ENCODE data around the gene ERFL.
"Not testable (repeated sequence)": the region's sequence is repeated elsewhere in the genome, so short reads cannot be mapped to it uniquely, and the experiment has no call there.

ERFL gene

GRCh38 chr19:41877916-41878905, 50.0 kb downstream of the ERFL start:
- DNase-seq (ENCODE audit: low spot score), result no peak

DNA sequence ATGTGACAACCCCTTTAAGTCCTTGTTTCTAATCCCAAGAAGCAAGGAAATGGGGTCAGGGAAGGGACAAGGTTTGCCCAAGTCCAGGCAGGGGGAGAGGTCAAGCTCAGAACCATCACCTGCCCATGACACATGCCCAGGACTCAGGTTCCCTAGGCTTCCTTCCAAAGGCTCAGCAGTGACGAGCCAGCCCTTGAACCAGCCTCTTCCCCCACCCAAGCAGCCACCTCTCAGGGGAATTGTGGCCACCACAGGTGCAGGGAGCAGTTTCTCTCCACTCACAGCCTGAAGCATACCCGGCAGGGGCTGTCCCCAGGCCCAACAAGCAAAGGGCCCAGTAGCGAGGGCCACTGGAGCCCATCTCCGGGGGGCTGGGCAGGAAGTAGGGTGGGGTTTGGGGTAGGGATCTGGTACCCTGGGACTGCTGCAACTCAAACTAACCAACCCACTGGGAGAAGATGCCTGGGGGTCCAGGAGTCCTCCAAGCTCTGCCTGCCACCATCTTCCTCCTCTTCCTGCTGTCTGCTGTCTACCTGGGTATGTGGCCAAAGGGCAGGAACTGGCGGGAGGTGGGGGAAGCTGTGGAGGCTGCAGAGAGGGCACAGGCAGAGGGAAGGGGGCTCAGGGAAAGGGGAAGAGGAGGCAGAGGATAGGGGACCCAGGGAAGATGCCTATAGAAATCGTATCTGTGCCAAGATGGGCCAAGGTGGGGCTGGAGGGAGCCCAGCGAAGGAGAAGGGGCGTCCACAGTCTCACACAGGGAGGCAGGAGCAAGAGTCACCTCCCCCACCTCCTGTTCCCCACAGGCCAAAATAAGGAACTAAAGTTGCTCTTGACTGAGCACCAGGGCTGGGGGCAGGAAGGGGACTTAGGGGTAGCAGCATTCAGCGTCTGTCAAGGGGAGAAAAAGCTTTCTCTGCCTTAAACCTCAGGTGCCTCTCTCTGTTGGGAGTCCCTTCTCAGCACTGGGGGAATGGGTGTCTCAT, 51.1 kb downstream of the ERFL start, which contains the start of gene CD79A:
CD79A (plus strand) TSS at position 433 of the 986 bp plus-strand sequence; CDS start at position 459, 26 bp downstream.
- DNase-seq (ENCODE audit: low spot score), result no peak

DNA sequence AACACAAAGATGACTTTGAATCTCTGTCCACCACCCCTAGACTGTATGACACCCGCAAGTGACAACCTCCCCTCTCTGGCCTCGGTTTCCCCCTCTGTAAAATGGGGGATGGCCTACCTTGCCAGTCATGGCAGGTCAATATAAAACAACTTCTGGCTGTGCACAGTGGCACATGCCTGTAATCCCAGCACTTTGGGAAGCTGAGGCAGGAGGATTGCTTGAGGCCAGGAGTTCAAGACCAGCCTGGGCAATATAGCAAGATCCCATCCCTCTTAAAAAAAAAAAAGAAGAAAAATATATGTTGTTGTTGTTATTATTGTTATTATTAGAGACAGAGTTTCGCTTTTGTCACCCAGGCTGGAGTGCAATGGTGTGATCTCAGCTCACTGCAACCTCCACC, 52.3 kb downstream of the ERFL start:
- DNase-seq (ENCODE audit: low spot score), result not testable (repeated sequence)

DNA sequence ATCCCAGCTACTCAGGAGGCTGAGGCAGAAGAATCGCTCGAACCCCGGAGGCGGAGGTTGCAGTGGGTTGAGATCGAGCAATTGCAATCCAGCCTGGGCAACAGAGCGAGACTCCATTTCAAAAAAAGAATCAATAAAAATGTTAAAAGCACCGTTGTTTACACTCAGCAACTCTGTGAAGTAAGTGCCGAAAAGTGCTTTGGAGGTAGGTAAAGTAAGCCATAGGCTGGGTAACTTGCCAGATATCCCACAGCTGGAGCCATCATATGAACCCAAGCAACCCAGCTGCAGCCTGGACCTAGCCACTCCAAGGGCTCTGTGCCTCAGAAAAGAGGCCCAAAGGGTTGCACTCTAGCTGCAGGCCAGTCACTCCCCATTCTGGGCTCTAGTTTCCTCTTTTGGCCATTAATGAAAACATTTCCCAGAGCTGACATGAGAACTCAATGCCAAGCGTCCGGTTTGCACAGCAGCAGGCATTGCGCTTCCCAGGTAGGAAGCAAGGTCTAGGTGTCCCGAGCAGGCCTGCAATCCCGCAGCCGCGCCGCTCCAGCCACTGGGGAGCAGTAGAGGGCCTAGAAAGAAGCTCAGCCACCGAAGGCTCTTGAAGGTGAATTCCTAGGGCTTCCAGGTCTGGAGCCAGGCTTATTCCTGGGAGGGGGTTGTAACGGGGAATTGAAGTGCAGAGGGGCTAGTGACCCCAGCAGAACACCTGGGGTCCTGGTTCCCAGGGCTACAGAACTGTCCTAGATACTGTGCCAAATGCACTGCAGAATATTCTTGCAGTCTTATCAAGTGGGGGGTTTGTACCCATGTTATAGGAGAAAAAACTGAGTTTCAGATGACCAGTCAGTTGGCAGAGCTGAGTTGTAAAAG, 55.2 kb downstream of the ERFL start:
- peak; percentile 72 for DNase-seq (ENCODE audit: low spot score)

GRCh38 chr19:41872384-41872774, 55.9 kb downstream of the ERFL start:
- no peak for DNase-seq (ENCODE audit: low spot score)

GRCh38 chr19:41871573-41872383, 56.5 kb downstream of the ERFL start:
- no peak for DNase-seq (ENCODE audit: low spot score)

DNA sequence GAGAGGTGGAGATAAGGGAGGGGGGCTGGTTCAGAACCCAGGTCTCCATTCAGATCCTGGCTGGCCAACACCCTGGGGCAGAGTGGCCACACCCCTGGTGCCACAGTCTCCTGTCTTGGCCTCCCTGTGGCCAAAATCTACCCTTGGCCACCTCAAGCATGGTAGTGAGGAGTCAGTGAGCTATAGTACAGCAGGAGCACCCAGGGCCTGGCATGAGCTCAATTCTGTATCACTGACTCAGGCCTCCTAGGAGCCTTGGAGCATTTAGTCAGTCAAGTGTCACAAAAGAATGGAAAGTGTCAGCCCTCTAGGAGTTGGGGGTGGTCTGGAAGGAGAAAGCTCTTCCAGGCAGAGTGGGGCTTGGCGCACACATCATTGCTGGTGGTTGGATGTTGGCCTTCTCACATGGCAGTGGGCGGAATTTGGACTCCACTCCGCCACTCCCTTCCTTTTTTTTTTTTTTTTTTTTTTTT, 57.8 kb downstream of the ERFL start:
- DNase-seq (ENCODE audit: low spot score), result peak; percentile 82

DNA sequence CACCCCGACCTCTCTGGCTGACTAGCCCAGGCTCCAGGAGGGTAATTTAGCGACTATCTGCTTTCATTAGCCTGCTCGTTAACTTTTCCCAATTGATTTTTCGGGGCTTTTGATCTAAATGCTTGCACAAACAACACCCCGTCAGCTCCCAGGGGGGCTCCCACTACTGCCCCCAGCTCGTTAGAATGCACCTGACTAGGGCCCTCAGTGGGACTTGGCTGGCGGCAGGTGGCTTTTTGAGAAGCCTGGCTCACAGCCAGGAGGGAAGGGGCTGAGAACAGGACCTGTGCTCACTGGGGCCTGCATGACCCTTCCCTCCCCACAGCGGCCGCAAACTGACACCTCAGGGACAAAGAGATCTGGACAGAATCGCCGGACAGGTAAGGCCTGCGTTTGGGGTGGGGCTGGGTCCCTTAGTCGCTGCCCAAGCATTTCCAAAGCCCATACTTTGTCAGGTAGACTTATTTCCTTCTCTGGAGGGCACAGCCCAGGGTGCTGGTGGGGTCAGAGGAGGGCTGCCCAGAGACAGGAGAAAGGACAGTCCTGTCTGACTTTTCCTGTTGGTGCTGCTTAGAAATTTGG, 58.8 kb downstream of the ERFL start:
- no peak for DNase-seq (ENCODE audit: low spot score)

DNA sequence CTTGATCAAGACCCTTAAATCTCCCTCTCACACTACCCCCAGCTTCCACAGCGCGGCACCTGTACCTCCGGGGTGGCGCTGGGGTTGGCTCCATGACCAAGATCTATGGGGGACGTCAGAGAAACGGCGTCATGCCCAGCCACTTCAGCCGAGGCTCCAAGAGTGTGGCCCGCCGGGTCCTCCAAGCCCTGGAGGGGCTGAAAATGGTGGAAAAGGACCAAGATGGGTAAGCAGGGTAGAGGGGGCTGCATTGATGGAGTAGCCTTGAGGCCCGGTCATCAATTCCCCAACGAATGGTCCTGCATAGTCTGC, 59.3 kb downstream of the ERFL start:
- DNase-seq (ENCODE audit: low spot score), result no peak

DNA sequence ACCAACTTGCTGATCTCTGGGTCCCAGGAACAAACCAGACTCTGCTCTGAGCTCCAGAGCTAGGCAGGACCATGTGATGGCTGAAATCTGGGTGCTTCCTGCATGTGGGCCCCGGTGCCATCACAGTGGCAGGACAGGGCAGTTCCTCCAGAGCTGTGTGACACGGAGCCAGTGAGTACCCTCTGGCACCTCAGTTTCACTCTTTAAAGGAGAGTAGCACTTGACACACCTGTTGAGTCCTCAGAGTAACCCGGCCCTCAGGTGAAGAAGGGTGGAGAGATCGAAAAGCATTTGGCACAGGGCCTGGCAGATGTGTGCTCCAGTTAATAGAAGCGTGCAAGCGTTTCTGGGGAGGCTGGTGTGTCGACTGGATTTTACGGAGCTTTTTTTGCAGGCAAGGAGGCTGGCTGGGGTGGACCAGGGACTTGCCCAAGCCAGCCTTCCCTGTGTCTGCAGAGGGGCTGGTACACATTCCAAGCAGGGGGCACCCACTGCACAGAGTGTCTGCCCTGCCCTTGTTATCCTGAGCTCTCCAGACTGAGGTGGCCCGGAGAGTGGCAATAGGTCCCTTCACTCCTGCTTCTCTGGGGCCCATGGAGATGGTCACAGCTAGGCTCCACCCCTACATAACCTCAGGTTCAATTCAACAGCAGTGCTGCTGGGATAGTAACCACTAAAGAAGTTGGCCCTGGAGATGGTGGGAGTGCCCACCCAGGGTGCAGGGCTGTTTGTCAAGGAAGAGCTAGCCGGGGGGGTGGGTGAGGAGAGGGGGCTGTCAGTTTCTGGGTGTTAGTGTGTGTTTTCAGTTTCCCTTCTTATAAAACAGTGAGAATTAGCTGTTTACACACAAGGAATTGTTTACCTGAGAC, 59.9 kb downstream of the ERFL start:
- DNase-seq (ENCODE audit: low spot score), result no peak

DNA sequence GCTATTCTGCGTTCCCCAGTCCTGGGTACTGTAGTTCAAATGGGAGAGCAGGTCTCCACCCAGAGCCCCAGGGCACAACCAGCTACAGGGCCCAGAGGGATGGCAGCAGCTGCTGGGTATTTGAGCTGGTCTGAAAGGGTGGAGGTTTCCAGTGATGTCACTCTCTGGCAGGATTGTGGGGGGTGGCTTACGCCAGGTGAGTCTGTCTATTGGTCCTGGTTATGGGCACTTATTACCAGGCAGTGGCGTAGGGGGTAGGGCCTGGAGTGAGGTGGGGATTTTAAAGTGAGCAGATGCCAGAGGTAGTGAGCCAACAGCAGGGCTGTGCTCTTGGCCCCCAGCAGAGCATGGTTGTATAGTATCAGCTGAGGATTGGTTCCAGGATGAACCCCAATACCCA, 62.0 kb downstream of the ERFL start:
- no peak for DNase-seq (ENCODE audit: low spot score)

GRCh38 chr19:41864374-41864773, 63.9 kb downstream of the ERFL start:
- DNase-seq (ENCODE audit: low spot score), result no peak

GRCh38 chr19:41863209-41863931, 64.9 kb downstream of the ERFL start:
- no peak for DNase-seq (ENCODE audit: low spot score)

DNA sequence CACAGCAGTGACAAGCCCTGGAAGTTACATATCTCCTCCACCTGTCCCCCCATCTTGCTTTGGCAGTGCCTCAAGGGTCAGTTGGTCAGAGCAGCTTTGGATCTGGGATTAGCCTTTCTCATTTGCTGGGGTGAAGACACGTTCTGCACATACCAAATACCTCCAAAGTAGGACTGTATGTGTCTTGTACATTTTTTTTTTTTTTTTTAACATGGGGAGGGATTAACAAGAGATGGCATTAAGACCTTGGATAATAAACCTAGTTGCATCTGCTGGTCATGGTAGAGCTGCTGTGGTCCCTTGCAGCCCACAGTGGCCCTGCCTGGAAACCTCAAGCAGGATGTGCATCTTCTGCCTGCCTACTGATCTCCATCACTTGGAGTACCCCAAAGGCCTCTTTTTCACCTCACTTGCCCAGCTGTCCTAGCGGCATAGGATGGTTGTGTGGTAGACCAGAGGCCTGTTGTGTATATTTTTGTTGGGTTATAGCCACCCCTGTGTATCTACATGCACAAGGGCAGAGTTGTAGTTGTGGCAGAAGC, 65.7 kb downstream of the ERFL start:
- no peak for DNase-seq (ENCODE audit: low spot score)

DNA sequence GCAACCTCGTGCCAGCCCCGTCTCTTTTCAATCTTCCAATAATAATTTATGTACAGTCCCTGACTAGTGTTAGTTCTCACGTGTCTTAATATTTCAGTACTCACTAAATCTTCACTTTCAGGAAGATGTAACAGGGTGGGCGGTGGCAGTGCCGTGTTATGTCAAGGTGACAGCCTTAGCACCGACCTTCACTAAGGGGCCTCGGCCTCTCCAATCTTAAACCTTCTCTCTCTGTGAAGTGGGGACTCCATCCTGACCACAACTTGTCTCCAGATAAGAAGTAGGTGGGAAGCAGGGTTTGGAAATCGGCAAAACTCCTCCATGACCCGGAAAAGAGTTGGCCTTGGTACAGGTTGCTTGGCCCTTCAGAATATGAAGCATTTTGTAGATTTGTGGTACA, 66.4 kb downstream of the ERFL start:
- DNase-seq (ENCODE audit: low spot score), result no peak

DNA sequence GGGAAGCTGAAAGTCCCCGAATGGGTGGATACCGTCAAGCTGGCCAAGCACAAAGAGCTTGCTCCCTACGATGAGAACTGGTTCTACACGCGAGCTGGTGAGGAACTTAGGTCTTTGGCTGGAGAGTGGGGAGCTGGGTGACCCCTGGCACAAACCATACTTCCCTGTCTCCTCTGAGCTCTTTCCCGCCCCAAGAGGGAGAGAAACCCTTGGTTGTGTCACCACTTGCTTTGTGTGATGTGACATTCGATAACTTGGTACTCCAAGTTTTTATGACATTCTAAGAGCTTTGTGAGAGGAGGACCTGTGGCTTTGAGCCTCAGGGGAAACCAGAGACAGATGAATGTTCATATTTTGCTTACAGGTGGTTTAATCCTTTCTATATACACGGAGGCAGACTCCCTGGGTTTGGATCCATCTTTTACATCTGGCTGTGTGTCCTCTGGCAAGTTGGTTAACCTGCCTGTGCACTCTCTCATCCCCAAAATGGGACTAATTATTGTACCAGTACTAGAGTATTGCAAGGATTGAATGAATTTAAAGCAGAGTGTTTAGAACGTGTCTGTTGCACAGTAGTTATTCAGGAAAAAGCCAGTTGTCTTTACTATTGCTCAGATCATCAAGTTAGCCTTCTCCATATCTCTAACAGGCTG, 67.0 kb downstream of the ERFL start:
- no peak for DNase-seq (ENCODE audit: low spot score)

GRCh38 chr19:41860419-41861115, 67.7 kb downstream of the ERFL start:
- DNase-seq (ENCODE audit: low spot score), result no peak
